HL-60/S4 treated with retinoic acid at 250 ng/mL for 4 days and 3 days (cell line): ENCODE measurements around the gene TIAM2.
"Not testable (repeated sequence)": the region's sequence is repeated elsewhere in the genome, so short reads cannot be mapped to it uniquely, and the experiment has no call there.

Source experiments
- in situ Hi-C: fragments of 300-500 bp; cut with MboI; formaldehyde crosslinking; loops from 2 replicates; pipeline ENCODE4 v1.7.0; 2022; ENCODE audit warnings: low sequenced_read_pairs

TIAM2 gene

DNA sequence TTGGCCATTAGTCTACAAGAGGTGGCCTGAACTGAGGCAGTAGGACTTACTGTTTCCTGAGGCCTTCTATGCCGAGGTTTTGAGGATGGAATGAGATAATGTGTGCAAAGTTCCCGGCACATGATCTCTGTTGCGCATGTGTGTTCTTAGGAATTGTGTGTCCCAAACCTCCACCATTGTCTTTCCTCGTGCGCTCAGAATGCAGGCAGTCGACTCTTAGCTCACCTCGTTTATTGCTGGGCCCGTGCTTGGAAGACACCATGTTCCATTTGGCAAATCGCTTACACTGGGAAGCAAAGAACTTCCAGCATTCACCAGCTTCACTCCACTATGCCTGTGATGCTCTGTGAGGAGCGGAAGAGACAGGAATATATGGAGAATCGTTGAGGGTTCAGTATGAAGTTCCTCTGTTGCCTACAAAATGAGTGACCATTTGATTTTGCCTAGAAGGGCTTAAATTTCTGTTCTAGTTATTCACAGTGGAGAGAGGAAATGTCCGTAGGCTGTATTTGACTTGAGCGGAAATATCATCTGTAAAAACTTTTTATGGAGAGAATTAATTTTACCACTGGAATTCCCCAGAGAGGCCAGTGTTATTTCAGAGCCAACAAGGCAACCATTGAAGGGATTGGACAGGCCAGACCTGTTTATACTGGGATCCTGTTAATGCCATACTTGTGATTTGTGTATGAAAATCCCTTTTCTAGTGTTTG lies 193.0 kb downstream of the TIAM2 start:
- in situ Hi-C loops, result loop anchor here (25.0 kb wide), 1 partner anchor 349 kb away; no protein-coding TSS in a partner anchor

DNA sequence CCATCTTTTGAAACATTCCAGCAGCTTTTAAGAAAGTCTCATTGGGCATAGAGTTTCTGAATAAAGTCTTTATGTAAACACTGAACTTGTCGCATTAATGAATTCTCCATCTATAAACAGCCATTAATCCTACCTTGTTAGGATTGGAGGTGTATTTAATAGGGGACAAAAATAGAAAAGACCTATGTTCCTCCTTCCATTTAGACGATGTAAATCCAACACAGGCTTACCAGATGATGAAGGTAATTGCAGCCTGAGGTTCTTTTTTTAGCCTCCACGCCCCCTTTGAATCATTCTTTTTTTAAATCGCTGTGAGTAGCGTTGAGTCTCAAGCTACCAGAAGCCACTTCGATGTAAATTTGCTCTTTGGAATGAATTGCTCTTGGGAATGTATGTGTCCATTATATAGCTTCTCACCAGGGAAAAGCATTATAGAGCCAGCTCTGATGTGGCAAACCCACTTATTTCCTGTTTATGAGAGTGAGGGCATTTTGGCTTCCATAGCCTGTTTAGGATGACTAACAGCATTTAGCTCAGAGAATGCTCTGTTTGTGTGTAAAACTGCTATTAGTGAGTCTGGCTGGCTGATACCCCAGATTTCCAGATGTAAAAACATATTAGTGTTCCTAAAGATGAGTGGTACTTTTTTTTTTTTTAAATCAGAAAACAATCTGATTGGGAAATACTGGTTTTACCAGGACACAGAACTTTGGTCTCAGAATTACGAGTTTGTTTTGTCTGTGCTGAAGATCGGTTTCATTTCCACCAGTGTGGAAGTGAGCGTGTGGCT lies 193.8 kb downstream of the TIAM2 start:
- in situ Hi-C loops, result loop anchor here (25.0 kb wide), 1 partner anchor 348 kb away; no protein-coding TSS in a partner anchor

DNA sequence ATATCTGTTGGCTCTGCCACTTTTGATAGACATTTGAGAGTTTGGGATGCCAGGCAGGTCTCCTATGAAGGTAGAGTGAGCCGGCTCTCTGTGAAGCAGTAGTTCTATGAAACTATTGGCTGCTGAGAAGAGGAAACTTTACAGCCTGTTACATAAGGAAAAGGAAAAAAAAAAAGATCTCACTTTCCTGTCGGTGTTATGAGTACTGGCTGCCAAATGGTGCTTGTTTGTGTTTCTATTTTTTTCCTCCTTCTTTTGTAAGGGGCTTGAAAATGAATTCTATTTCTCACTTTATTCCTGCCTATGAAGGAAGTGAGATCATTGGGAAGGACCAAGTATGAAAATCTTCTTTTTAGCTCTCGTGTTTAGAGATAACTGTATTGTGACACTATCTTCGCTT lies 195.6 kb downstream of the TIAM2 start:
- in situ Hi-C loops, result loop anchor here (25.0 kb wide), 1 partner anchor 347 kb away; no protein-coding TSS in a partner anchor

- in situ Hi-C loops, result loop anchor here (25.0 kb wide), 1 partner anchor 344 kb away; no protein-coding TSS in a partner anchor
These were observed 198.4 kb downstream of the TIAM2 start for GRCh38 chr6:155193526-155193925.

- in situ Hi-C loops, result loop anchor here (25.0 kb wide), 1 partner anchor 343 kb away; no protein-coding TSS in a partner anchor
These were observed 199.3 kb downstream of the TIAM2 start for GRCh38 chr6:155194399-155194798.

DNA sequence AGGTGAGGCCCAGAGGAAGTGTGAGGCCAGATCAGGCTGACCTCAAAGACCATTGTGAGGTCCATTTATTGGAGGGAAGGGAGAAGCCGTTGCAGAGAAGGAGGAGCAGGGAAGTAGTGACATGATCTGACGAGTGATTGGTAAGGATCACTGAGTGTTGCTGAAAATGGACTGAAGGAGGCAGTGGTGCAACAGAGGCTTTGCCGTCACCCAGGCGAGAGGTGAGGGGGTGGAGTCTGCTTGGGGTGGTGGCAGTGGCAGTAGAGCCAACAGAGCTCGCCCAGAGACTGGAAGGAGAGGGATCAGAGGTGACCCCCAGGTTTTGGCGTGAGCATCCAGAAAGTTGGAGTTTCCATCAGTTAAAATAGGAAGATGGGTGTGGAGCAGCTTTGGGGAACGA lies 200.8 kb downstream of the TIAM2 start:
- in situ Hi-C loops, result loop anchor here (25.0 kb wide), 1 partner anchor 341 kb away; no protein-coding TSS in a partner anchor

- in situ Hi-C loops, result loop anchor here (25.0 kb wide), 1 partner anchor 340 kb away; no protein-coding TSS in a partner anchor
These were observed 201.8 kb downstream of the TIAM2 start for GRCh38 chr6:155196911-155197310.

DNA sequence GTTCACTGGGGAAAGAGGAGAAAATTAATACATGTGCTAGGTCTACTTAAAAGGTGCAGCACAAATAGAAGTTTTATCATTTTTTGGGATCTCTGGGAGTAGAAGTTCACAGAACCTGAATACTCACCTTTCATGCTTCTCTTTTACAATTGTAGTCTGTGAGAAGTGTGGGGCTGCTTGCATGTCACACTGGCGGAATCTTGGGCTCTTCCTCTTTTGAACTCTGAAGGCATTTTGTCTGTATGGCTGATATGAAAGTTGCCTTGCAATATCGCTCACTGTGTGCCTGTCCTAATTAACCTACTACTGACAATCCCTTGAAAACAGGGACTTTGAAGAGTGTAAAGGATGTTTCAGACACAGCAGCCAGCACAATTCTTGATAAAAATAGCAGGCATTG lies 202.8 kb downstream of the TIAM2 start:
- in situ Hi-C loops, result loop anchor here (25.0 kb wide), 1 partner anchor 339 kb away; no protein-coding TSS in a partner anchor

DNA sequence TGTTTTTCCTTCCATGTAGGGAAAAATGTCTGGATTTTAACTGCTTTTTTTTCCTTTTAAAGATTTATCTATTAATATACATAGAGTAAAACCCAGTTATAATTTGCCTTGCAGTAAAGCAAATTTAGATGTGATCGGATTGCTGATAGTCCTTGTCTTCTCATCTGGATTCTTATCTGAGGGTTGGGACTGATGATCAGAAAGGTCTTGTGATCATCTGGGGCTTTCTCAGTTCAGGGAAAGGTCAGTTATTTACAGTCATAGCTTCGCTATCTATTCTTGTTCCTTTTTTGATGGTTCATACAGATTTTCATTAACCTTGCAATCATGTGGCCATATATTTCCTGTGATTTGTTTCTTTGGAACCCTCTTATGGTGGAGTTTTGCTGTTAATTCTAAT lies 204.9 kb downstream of the TIAM2 start:
- in situ Hi-C loops, result no loop called here

GRCh38 chr6:155201461-155202226 lies 206.5 kb downstream of the TIAM2 start:
- in situ Hi-C loops, result no loop called here

GRCh38 chr6:155207223-155207622 lies 212.1 kb downstream of the TIAM2 start:
- in situ Hi-C loops, result no loop called here

GRCh38 chr6:155212106-155212505 lies 217.0 kb downstream of the TIAM2 start:
- in situ Hi-C loops, result no loop called here

GRCh38 chr6:155212616-155213380 lies 217.7 kb downstream of the TIAM2 start:
- in situ Hi-C loops, result no loop called here

- in situ Hi-C loops, result no loop called here
These were observed 218.7 kb downstream of the TIAM2 start for GRCh38 chr6:155213611-155214372.

DNA sequence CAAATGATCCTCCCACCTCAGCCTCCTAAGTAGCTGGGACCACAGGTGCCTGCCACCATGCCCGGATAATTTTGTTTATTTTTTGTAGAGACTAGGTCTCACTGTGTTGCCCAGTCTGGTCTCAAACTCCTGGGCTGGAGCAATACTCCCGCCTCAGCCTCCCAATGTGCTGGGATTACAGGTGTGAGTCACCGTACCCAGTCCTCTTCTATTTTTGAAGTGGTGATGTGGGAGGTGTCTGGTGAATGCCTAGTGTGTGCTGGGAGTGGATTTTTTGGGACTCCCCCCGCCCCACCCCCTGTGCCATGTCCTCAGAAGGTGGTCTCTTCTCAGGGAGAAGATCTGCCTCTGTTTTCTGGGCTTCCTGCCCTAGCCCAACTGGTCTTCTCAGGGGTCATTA lies 220.8 kb downstream of the TIAM2 start:
- in situ Hi-C loops, result no loop called here

DNA sequence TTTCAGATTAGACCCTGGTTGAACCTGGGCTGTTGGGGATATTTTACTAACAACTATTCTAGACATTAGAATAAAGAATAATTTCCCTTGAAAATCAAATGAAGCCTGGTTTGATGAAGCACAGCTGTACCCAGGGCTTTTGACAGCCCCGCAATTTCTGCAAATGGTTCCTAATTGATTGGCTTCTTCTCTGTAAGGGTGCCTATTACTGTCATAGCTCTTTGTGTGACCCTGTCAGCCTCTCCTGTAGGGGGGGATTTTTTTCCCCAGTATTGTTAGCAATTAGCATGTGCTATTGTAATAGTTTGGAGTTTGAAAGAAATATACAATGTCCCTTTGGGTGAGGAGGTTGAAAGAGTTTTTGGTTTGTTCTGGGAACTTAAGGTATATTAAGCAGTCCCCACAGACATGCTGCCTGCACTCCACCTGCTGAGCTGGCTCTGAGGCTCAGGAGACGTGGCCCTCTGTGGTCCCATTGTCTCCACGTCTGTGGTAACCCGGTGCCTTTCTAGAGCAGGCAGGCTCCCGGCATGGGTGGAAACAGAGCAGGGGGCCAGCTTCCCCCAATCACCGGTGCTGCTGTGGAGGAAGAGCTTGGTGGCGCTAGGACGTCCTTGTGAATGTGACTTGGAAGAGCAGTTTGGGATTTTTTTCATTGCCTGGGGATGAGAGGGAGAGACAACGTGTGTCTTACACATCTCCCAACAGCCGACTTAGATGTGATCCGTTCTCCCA lies 221.4 kb downstream of the TIAM2 start:
- in situ Hi-C loops, result no loop called here

DNA sequence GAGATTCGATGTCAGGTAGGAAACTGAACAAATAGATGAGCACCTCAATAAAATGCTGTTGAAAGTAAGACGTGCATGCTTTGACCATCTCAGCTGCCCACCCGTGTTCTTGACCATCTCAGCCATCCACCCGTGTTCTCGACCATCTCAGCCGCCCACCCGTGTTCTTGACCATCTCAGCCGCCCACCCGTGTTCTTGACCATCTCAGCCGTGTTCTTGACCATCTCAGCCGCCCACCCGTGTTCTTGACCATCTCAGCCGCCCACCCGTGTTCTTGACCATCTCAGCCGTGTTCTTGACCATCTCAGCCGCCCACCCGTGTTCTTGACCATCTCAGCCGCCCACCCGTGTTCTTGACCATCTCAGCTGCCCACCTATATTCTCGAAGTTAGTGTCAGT lies 223.6 kb downstream of the TIAM2 start:
- in situ Hi-C loops, result not testable (repeated sequence)

GRCh38 chr6:155219299-155219698 lies 224.2 kb downstream of the TIAM2 start:
- in situ Hi-C loops, result no loop called here

- in situ Hi-C loops, result no loop called here
These were observed 224.8 kb downstream of the TIAM2 start for GRCh38 chr6:155219858-155220301.
